ENCODE measurements around the gene CDPF1.

CDPF1 gene

DNA sequence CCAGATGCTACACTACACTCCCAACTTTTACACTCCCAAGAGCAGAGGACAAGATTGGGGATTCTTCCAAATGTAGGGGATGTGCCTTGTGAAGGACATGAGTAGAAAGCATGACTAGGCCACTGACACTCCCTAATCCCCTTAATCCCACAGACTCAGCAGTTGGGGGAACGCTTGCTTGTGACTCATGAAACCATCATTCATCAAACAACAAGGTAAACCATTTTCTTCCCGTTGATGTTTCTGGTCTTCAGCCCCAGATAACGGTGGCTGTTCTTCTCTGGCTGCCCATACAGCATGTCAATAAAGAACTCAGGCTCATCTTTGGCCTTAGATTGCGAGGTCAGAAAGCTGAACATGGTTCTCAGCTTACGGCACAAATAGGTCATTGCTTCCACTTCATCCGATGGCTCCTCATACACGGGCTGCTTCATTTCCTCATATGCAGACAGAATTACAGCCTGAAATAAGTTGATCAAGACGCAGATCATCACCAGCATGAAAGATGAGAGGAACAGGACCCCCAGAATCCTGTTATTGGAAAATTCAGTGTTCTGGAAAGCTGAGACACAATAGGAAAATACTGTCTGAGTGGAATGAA is 6.4 kb upstream of the CDPF1 start:
- no peak for DNase-seq

DNA sequence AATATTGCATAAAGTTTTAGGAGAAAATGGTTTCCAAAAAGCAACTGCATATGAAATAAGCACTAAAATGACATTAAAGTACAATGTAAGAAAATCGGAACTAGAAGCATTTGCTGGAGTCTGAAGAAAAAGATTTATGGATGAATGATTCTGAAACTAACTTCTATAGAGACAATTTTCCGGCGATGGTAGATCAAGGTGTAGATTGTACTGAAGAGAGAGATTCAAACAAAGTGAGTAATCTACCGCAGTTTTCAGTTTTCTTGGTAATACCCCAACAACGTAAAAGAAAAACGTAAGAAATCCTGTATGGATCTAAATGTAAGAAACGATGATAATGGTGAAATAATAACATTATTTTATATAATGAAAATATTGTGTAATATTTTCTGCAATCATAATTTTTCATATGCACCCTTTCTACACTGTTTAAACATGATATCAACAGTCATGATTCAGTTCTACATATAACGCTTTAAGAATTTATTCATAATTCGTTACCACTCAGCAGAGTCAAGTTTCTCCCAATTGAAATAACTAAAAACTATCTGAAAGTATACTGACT is 1.8 kb upstream of the CDPF1 start:
- no peak for DNase-seq

DNA sequence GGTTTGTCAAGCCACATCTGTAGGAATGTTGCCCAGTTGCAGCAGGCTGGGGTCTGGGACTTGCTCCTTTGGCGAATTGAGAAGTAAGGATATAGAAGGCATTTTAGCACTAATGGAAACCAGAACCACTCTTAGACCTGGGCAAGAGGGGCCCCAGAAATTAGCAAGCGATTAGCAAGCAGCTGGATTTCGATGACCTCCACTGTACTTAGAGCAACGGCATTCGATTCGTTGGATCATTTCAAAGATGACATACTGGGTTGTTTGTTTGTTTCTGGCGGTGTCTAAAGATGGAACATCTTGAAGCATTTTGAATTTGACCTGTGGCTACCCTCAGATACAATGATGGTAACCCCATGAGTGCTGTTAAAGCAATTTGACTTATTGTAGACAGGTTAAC is 1.2 kb upstream of the CDPF1 start:
- no peak for DNase-seq

DNA sequence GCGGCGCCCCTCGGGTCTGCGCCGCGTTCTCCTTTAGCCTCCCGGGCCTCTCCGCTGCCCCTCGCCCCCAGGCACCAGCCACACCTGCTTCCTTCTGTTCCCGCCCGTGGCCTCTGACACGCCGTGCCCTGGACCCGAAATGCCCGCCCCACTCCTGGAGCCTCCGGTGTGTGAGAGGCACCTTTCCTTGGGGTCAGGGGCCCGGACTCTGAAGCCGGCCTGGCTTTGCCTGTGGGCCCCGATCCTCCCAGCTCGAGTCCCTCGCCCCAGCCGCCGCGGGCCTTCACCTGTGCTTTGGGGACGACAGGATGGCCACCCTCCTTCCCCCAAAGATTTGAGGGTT is 661 bp upstream of the CDPF1 start:
- no peak for DNase-seq

DNA sequence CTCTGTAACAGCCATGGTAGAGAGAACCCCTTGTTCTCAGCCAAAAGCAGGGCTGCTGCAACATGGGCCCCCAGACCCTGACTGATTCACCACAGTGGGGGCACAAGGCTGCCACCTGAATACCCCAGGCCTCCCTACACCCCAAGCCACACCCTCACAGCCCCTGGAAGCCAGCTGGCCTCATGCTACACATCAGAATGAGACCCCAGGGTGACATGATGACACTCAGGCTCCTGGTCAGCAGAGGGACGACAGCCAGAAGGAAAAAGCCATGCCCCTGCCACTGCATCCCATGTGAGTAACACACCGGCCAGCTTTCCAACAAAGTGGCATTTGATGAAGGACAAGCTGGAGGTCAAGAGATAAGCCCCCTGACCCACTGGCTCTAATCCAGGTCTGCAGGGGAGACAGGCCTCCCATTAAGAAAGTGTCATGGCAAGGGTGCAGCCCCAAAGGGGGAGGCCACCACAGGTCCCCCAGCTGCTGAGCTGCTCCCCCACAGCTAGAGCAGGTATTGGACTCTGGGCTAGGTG is 2.6 kb downstream of the CDPF1 start:
- no peak for DNase-seq

DNA sequence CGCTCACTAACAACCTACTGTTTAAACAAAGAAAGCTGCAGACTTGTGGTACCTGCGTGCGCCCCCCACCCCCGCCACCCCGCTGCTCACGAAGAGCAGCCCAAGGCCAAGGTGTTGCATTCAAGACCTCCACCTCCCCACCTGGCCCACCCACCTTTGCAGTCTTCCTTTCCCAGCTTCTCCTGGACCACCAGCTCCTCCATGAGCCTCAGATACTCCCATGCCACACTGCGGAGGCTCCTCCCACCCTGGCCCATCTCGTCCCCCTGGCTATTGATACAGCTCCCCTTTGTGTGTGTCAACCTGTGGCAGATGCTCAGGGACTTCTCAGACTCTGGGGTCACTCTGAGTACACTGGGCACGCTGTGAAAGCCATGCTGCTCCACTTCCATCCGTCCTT is 3.9 kb downstream of the CDPF1 start:
- no peak for DNase-seq

DNA sequence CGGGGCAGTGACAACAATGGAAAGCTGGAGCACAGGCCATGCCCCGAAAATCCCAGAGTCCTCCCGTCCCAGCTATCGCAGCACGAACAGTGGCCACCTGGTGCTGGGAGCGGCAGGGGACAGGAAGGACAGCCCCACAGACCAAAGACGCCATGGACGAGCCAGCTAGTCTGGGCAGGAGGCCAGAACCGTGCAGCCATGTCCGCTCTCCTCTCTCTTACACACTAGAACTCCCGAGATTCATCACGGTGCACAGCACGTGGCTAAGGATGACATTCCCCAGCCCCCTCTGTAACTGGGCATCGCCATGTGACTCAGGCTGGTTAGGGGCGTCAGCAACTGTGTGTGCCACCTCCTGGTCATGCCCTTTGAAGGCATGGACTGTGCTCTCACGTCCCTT is 4.6 kb downstream of the CDPF1 start:
- DNase-seq = no peak

DNA sequence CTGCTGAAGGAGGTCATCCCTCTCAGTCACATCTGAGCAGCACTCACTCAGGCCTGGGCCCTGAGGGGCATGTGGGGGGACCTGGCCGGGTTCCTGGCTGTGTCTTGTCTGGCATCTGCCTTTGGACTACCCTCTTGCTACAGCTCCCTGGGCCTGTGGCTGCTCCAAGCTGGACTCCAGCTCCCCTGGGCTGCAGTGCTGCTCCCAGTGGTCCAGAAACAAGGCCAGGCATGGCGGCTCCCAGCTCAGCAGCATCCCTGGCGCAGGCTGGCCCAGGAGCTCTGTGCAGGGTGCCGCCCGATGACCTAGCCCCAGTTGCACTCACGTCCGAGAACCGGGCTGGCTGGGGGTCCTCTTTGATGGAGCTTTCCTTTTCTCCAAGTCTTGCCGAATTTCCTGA is 5.3 kb downstream of the CDPF1 start:
- DNase-seq = no peak

DNA sequence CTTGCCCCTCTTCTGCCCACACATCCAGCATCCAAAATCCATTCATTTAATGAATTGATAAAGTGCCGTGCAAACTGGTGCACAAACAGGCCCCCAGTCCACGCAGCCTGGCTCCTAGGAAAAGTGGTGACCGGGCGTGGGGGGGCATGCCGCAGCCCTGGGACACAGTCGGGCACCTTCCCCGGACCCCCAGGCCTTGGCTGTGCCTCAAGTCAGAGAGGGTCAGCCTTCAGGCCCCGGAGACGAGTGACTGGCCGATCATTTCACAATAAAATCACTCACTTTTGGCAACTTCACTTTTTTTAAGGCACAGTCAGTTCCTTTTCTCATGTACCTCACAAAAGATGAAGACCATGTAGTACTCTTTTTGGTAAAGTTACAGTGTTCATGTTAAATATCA is 8.0 kb downstream of the CDPF1 start:
- DNase-seq = no peak

DNA sequence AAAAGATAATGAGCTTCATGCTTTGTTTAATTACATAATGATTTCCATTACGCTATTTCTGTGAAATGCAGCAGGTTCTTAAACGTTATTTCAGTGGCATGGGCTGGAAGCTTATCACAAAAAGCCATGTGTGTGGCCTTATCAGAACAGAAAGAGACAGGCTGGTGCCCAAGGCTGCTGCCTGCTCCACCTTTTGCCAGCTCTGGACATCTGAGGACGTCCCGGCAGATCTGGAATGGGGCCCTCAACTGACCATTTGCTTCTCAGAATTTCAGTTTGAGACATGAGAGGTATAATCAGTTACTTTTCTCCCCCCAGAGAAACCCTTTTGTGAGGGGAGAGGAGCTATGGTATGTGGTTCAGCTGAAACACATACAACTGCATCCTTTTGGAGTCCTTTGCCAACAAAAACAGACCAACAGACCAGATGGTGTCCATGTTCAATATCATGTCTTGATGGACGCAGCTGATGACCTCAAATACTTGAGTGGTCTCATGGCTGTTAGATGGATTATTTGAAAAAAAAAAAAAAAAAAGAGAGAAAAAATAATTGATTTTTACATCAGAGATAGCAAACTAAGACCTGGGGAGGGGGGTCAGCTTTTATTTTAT is 8.6 kb downstream of the CDPF1 start:
- peak; percentile 93 for DNase-seq

DNA sequence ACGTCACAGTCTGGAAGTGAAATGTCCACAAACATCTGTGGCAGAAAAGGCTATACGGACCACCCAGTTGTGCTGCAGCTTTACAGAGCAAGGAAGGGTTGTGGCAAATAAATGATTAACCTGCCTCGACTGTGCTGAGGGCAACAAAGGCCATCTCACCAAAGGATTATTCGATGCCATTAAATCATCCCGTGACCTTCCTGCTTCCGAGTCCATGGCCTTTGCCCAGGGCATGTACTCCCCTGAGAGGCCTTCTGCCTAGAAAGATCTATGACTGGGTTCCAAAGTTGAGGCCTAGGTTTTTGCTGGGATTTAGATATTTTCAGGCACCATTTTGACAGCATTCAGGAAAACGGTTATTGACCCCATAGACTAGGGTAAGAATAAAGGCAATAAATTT is 9.2 kb downstream of the CDPF1 start:
- DNase-seq = no peak

DNA sequence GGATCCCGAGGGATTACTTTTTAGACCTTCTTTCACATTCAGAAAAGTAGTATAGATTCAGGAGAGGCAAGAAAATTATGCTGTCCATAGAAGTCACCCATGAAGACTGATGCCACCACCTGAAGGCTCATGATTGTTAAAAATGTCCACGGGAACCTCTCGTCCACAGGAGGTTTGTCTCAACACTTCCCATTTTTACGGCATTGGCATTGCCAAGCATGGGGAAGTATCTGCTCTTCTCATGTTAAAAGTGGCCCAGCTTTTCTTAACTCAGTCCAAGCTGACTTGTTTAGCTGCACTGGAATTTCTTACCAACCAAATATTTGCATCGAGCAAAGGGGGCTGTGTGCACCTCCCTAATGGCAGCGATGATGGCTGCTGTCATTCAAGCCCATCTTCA is 9.6 kb downstream of the CDPF1 start:
- DNase-seq = peak; percentile 40

DNA sequence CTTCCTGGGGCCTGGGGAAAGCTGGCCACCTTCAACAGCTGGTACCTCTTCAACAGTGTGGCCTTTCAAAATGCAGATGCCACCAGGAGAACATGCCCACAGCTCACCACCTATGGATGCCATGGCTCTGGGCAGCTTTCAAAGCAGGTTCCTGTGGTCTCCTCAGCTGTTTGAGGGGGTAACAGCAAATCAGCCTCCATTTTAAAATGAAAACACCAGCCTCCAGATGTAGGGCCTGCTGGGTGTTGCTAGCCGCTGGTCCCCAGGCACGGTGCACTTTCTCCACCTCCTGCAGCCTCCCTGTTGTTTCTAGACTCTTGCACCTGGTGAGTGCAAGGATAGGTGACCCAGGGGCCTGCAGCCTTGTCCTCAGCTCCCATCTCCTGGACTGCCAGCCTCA is 10.0 kb downstream of the CDPF1 start:
- no peak for DNase-seq

DNA sequence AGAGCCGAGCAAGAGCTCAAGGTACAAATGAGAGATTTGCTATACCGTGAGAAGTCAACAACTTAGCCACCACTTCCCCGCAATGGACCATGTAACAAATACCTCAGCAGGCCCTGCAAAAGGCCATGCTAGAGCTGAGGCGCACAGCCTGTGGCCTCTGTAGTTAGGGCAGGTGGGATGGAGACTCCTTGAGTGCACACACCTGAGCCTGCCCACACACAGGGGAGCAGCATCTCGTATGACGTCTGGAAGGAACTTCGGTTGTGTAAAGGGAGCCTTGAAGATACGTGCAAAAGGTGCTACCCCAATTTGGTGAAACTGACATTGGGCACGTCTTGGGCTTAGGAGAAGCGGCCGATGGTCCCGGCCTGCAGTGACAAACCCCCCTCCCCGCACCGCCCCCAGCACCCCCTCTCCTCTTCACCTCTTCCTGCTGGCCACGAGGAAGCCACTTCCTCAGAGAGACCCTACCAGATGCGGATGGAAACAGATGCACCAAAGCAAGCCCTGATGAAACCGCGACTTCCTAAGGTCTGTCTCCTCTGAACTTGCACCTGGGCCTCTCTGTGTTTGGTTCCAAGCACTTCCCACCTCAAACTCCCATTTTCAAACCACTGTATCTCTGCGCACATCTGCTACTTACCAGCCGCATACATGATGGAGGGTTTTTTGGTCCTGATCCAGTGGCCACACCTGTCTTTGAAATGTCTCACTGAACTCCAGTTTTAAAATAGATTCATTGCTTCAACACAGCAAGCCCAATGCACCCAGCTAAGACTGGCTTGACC is 10.6 kb downstream of the CDPF1 start:
- peak; percentile 83 for DNase-seq

DNA sequence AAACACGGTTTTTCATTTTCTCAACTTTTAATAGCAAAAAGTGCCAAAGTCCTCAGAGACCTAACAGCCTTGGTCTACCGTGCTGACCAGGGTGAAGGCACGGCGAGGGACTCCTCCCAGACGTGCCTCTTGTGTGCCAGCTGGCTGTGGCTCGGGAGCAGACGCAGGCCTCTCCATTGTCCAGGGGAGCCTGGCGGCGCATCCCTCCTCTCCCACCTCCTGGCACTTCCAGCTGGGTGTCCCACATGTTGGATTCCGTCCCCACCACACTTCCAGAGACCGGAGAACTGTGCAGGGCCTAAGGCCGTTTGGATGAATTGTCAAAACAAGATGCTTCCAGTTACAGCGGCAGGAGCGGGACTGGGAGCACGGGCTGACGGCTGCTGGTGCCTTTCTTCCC is 11.6 kb downstream of the CDPF1 start:
- no peak for DNase-seq

DNA sequence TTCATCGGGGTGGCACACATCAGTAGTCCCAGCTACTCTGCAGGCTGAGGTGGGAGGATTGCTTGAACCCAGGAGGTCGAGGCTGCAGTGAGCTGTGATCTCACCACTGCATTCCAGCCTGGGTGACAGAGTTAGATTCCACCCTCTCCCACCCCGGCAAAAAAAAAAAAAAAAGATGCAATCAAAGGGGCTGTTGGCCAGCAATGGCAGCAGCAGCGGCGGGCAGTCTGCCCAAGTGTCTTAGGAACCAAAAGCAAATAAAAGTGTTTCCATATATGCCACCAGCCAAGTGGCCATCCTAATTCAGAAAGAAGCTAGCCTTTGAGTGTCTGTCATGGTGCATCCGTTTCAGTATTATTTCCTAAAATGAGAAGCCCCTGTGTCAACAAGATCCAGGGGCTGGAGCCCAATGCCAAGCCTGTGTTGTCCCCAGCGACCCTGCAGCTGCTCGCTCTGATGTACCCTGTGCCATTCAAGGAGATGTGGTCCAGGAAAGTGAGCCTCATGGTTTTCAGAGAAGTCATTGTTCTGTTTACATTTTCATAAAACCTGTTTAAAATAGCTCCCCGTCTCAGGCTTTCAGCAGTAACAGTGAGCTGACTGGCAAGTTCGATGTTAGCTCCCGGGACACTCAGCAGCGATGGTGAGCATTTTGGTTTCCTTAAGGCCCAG is 12.5 kb downstream of the CDPF1 start:
- DNase-seq = no peak

DNA sequence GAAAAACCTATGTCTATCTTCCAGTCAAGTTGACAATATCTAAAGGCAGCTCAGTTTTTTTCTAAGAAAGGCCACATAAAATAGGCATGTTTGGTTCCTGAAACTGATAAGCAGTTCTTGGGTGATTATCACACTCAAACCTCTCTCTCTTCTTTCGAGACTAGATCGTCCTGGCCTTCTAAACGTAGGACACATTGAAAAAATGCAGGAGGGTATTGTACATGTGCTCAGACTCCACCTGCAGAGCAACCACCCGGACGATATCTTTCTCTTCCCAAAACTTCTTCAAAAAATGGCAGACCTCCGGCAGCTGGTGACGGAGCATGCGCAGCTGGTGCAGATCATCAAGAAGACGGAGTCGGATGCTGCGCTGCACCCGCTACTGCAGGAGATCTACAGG is 15.1 kb downstream of the CDPF1 start:
- peak; percentile 79 for DNase-seq

DNA sequence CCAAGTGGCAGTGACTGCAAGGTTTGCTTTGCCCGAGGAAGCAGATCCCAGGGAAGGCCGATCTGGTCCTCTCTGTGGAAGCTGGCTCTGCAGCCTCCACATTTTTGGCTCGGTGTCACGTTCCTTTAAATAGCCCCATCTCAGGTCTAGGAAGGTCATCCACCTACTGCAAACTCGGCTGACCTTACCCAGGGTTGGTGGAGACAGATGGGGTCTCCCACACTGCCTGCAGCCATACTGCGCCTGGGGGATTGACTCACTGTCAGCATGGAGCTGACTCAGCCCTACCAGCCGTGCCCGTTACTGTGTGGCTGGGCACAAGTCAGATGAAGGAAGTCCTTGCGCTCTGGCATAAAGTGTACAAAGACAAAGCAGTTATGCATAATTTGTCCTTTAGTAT is 16.9 kb downstream of the CDPF1 start:
- DNase-seq = peak; percentile 86

DNA sequence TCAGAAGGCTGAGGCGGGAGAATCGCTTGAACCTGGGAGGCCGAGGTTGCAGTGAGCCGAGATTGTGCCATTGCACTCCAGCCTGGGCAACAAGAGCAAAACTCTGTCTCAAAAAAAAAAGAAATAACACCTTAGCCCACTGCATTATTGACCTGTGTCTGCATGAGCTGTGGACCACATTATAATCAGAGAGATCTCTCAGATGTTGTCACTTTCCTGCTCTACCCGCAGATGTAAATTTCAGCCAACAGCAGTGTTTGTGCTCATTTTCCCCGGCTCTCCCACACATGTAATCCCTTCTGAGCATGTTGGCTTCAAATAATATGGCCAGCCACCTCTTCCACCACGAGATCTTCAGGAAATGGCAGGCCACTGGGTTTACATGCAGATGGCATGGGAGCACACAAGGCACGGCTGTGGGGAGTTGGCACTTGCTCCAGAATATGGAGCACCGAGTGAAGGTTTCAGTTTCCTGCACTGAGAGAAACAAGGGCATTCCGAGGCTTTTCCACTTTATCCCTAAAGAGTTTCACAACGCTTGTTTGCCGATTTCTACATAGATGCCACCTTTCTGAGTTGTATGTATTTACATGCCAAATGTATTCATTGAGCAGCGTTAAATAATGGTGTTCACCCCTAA is 19.7 kb downstream of the CDPF1 start:
- peak; percentile 31 for DNase-seq

DNA sequence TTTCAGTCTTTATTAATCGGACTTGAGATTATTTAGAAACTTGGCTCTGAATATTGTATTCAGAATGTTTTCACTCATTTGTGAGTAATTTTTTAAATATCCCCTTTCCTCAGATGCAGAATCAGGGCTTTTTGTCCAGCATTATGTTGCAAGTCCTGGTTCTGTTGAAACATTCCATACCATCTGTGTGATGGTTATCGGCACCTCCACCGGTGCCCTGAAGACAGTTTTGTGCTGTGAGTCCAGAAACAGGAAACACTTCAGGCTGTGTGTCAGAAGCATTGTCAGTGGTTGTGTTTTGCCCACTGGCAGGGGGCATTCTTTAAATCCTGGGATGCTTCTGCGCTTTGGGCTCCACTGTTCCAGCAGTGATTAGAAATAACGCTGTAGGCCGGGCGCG is 20.4 kb downstream of the CDPF1 start:
- peak; percentile 51 for DNase-seq

DNA sequence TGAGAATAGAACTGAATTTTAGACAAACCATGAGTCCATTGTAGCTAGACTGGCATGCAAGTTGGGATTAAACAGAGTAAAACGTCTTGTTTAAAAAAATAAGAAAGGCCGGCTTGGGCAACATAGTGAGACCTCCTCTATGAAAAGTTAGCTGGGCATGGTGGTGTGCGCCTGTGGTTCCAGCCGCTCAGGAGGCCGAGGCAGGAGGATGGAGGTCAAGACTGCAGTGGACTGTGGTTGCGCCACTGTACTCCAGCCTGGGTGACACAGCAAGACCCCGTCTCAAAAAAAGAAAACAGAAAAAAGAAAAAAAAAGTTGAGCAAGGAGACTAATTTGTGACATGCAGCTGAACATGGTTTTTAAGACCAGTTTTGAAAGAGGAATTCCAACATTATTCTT is 23.5 kb downstream of the CDPF1 start:
- DNase-seq = no peak

DNA sequence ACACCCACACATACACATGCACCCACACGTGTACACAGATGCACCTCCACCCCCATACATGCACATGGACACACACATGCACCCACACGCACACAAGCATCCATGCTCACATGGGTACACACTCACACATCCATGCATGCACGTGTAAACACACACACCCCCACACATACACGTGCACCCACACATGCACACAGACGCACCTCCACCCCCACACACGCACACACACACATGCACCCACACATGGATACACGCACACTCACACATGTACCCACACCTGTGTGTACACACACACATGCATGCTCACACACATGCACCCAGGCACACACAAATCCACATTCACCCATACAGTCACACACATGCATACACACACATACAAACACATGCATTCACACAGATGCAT is 24.5 kb downstream of the CDPF1 start:
- no peak for DNase-seq

DNA sequence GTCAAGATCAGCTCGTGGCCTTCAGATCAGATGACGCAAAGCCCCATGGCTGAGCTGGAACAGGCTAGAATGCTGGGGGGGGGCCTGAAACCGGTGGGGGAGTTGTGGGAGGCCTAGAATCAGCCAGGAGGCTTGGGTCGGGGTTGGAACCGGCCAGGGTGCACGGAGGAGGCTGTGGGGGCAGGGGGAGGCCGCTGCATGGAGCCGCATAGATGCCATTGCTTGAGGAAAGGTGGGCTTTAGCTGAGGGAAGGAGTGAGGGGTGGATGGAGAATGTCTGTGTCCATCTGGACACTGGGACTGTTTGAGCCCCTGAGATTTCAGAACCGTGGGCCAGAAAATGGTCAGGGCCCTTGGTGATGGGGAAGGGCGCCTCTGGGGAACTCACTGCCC is 25.2 kb downstream of the CDPF1 start:
- no peak for DNase-seq
